Measurements from ENCODE around the gene KIFC1. TPM values are rescaled to one million over a fixed set of nuclear protein-coding genes. Genes with fewer than 3 reads are reported as not detected.
A peak's percentile ranks its signal among the peaks of the same experiment; 100 is the strongest.

The KIFC1 gene
- total and polyA plus RNA-seq, 2 of the 4 experiments (the other 2 are of a cell fraction), result 33.9 to 40.6 TPM

- Histone ChIP-seq H3K56ac (ENCODE audit: extremely low read depth, insufficient read depth, low read length) (no peak overlapping the region), H3K9me3 (ENCODE audit: control insufficient read depth, insufficient read depth, low read length) (no peaks in the 10 kb centered on the region), H2BK120ac (ENCODE audit: low read depth, low read length) (no peak overlapping the region), H4K5ac (ENCODE audit: low read depth, low read length) (no peak overlapping the region), H3K9me1 (ENCODE audit: insufficient read depth, low read length) (peaks cover 35% of the 10 kb centered on the region), H3K4me3 (ENCODE audit: insufficient read depth, low read depth, low read length) (no peak overlapping the region), H4K20me1 (ENCODE audit: insufficient read depth, low read length) (peaks cover 41% of the 10 kb centered on the region), H2BK5ac (ENCODE audit: low read depth, low read length, poor library complexity, severe bottlenecking) (no peak overlapping the region), H3K36me3 (ENCODE audit: control insufficient read depth, insufficient read depth, low read length) (peaks cover 10% of the 10 kb centered on the region), H3K14ac (replicated peaks; ENCODE audit: low read depth, low read length) (no peak overlapping the region), H3K18ac (ENCODE audit: low read depth, low read length) (no peak overlapping the region), H2BK15ac (ENCODE audit: low read depth, low read length) (no peak overlapping the region; the same call in 2 of the 3 replicates), H4K8ac (ENCODE audit: low read depth in 2 of 2, low read length in 2 of 2) (no peak overlapping the region), H3K27me3 (ENCODE audit: control insufficient read depth, insufficient read depth, low read length) (no peaks in the 10 kb centered on the region), H2AK9ac (replicated peaks; ENCODE audit: low read depth, low read length, poor library complexity) (no peak overlapping the region), H3K4me2 (ENCODE audit: low read depth, low read length) (no peak overlapping the region; the same call in 1 of the 2 replicates), H3K79me1 (ENCODE audit: low read depth in 1 of 2, low read length in 2 of 2) (peaks cover 34 to 92% of the 10 kb centered on the region in 2 experiments), H2AK5ac (ENCODE audit: low read depth, low read length) (peak overlapping the region; percentile 81; the same call in 1 of the 2 replicates), H3K4ac (ENCODE audit: low read depth, low read length) (peak overlapping the region; percentile 61; the same call in 1 of the 2 replicates), H2BK20ac (ENCODE audit: low read depth, low read length) (no peak overlapping the region), H4K91ac (ENCODE audit: insufficient read depth, low read depth, low read length) (no peak overlapping the region), H3K9ac (ENCODE audit: low read depth, low read length) (peak overlapping the region; percentile 19; the same call in 1 of the 2 replicates), H2AFZ (replicated peaks; ENCODE audit: low read length, poor library complexity) (no peak overlapping the region), H3K23ac (ENCODE audit: low read depth, low read length) (peak overlapping the region; percentile 57; the same call in 1 of the 2 replicates), H3K4me1 (ENCODE audit: control insufficient read depth, insufficient read depth, low read length) (peaks cover 43% of the 10 kb centered on the region), H3K27ac (ENCODE audit: insufficient read depth, low read length) (no peak overlapping the region)
- DNase-seq, result no peak
- dilution Hi-C loops (cut with HindIII; ENCODE audit: low sequenced_read_pairs, unreplicated experiment), result no loop called here
- ATAC-seq (ENCODE audit: low read depth), result no peak
- POLR2A ChIA-PET (ENCODE audit: unreplicated experiment), result no interaction called here
- CTCF ChIA-PET, result interaction anchor here (0.9 kb wide), 1 partner anchor 11 kb away, joined by 3 read pairs; no protein-coding TSS in a partner anchor
- no TSS peak for BruUV-seq (replicated peaks)
- no peak for TF ChIP-seq MXI1 (IDR thresholded peaks at IDR 0.05; ENCODE audit: borderline replicate concordance, low read depth, low read length)
- no peak for TF ChIP-seq BHLHE40 (IDR thresholded peaks at IDR 0.05; ENCODE audit: low read depth, low read length)
- no peak for TF ChIP-seq ELK1 (IDR thresholded peaks at IDR 0.05; ENCODE audit: borderline replicate concordance, low read depth, low read length)
- no peak for TF ChIP-seq USF2 (IDR thresholded peaks at IDR 0.05; ENCODE audit: low read depth, low read length)
- TF ChIP-seq CTCF (conservative IDR thresholded peaks at IDR 0.05; ENCODE audit: low read depth, low read length), result no peak
- no peak for TF ChIP-seq RAD21 (IDR thresholded peaks at IDR 0.05; ENCODE audit: low read length)
- TF ChIP-seq POLR2A (IDR thresholded peaks at IDR 0.05; ENCODE audit: low read depth, low read length), result no peak
- no peak for TF ChIP-seq FOS (IDR thresholded peaks at IDR 0.05; ENCODE audit: low read depth, low read length)
- no peak for TF ChIP-seq NFE2L2 (IDR thresholded peaks at IDR 0.05; ENCODE audit: low read depth, low read length)
- TF ChIP-seq RCOR1 (IDR thresholded peaks at IDR 0.05; ENCODE audit: insufficient replicate concordance, low read length), result no peak
- no peak for TF ChIP-seq CEBPB (IDR thresholded peaks at IDR 0.05; ENCODE audit: low read depth, low read length)
- TF ChIP-seq MAZ (IDR thresholded peaks at IDR 0.05; ENCODE audit: borderline replicate concordance, low read depth, low read length), result no peak
- no peak for TF ChIP-seq SMC3 (IDR thresholded peaks at IDR 0.05; ENCODE audit: low read depth, low read length)
- TF ChIP-seq MAFK (IDR thresholded peaks at IDR 0.05; ENCODE audit: low read depth, low read length), result no peak
- TF ChIP-seq RFX5 (IDR thresholded peaks at IDR 0.05; ENCODE audit: low read depth, low read length), result no peak
- intact Hi-C loops (cut with micrococcal nuclease), result no loop called here
- in situ Hi-C loops (cut with MboI; ENCODE audit: low sequenced_read_pairs), result no loop called here
- WGBS, 2 experiments (ENCODE audit: extremely low coverage in 2 of 2, insufficient read length in 1 of 2), result 81% methylated on average over 4 of the region's 5 CpGs; no CpG with 5 or more reads in 1 of the 2 experiments
Observed at GRCh38 chr6:33428966-33429749, 37.5 kb downstream of the KIFC1 start.
